ENCODE results near the gene PALLD. TPM values are rescaled to one million over a fixed set of nuclear protein-coding genes. Genes with fewer than 3 reads are reported as not detected.

Gene PALLD
- total and polyA plus RNA-seq, 2 donors (not counting 3 experiments of a cell fraction or from before 2014, with no cell fraction given): 13.4 to 48.2 TPM

DNA sequence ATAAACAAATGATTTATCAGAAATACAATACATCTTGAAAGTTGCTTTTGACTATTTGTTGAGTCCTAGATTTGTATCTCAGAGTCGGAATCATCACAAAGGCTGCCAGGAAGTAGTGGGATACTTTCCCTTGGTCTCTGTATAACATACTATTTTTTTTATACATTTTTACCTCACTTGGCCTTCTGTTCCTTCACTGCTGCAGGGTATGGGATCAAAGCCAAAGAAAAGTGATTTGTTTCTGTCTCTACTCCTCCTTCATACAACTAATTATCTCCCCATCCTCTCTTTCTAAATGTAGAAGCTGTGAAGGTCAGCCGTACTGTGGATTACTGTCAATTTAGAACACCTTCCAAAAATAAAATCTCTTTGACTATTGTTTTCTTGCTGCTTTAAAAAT lies 24.9 kb downstream of the PALLD start:
- no TSS peak for BruUV-seq (replicated peaks)
- CTCF ChIA-PET: no interaction called here

GRCh38 chr4:168522356-168522755 lies 25.5 kb downstream of the PALLD start:
- intact Hi-C loops (cut with micrococcal nuclease): no loop called here
- Histone ChIP-seq H4K20me1 (replicated peaks; ENCODE audit: control insufficient read depth, extremely low read depth, insufficient read depth, low read length) (no peaks in the 10 kb centered on the region), H3K9me3 (replicated peaks; ENCODE audit: control insufficient read depth, insufficient read depth, low read length) (no peaks in the 10 kb centered on the region), H3K79me2 (ENCODE audit: control insufficient read depth, insufficient read depth, low read length) (no peaks in the 10 kb centered on the region), H3K9me1 (replicated peaks; ENCODE audit: control insufficient read depth, extremely low read depth, insufficient read depth, low read length) (no peaks in the 10 kb centered on the region), H3K4me2 (ENCODE audit: insufficient read depth, low read length) (no peak overlapping the region), H2AFZ (ENCODE audit: low read depth, low read length) (no peak overlapping the region), H3K4me3 (replicated peaks in 1 of 3; ENCODE audit: insufficient read depth in 1 of 3, low read depth in 1 of 3, low read length in 3 of 3) (no peak overlapping the region), H3K27ac (ENCODE audit: insufficient read depth, low read depth, low read length) (no peak overlapping the region), H3K36me3 (ENCODE audit: control insufficient read depth in 2 of 2, extremely low read depth in 1 of 2, insufficient read depth in 2 of 2, low read length in 2 of 2) (no peaks in the 10 kb centered on the region), H3K9ac (replicated peaks; ENCODE audit: extremely low read depth, insufficient read depth, low read length) (no peak overlapping the region), H3K27me3 (ENCODE audit: control insufficient read depth in 2 of 2, insufficient read depth in 2 of 2, low read length in 2 of 2) (no peaks in the 10 kb centered on the region), H3K4me1 (ENCODE audit: control insufficient read depth, extremely low read depth, insufficient read depth, low read length) (peaks cover 9% of the 10 kb centered on the region)
- CTCF ChIA-PET: interaction anchor here (0.8 to 2.2 kb wide), 2 partner anchors 8 to 339 kb away, joined by 3 to 13 read pairs; no protein-coding TSS in a partner anchor
- FAIRE-seq (no peak), DNase-seq (ENCODE audit: low read depth, low spot score) (no peak)
- BruUV-seq (replicated peaks): no TSS peak
- POLR2A ChIA-PET: no interaction called here
- dilution Hi-C loops (cut with MboI; ENCODE audit: extremely low pct_ligation_motif_present, low sequenced_read_pairs): loop anchor here (25.0 kb wide), 1 partner anchor 390 kb away; no protein-coding TSS in a partner anchor
- TF ChIP-seq CTCF (IDR thresholded peaks at IDR 0.05; ENCODE audit: extremely low read depth in 1 of 2, insufficient read depth in 1 of 2, low read depth in 1 of 2, low read length in 2 of 2): no peak
- TF ChIP-seq MYC (IDR thresholded peaks at IDR 0.05; ENCODE audit: low read depth, low read length): no peak
- TF ChIP-seq GATA2 (IDR thresholded peaks at IDR 0.05; ENCODE audit: insufficient read depth, insufficient read length, low read depth, low read length): no peak
- no peak for TF ChIP-seq POLR2A (IDR thresholded peaks at IDR 0.05; ENCODE audit: low read depth, low read length)
- TF ChIP-seq FOS (IDR thresholded peaks at IDR 0.05; ENCODE audit: borderline replicate concordance, insufficient read depth, low read length): no peak
- no peak for TF ChIP-seq POLR2AphosphoS5 (IDR thresholded peaks at IDR 0.05; ENCODE audit: insufficient read depth, low read depth, low read length)
- TF ChIP-seq, protein P1, sequence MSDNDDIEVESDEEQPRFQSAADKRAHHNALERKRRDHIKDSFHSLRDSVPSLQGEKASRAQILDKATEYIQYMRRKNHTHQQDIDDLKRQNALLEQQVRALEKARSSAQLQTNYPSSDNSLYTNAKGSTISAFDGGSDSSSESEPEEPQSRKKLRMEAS (IDR thresholded peaks at IDR 0.05; ENCODE audit: insufficient read depth, insufficient read length): no peak
- no peak for TF ChIP-seq JUN (IDR thresholded peaks at IDR 0.05; ENCODE audit: borderline replicate concordance, insufficient read depth, insufficient read length, low read depth)
- TF ChIP-seq EZH2 (IDR thresholded peaks at IDR 0.05; ENCODE audit: borderline replicate concordance, low read depth, low read length, severe bottlenecking): no peak

More for the DNA sequence above, 24.9 kb downstream of the PALLD start:
- POLR2A ChIA-PET: no interaction called here
- no peaks in the 10 kb centered on the region for H3K9me1 ChIP-seq (replicated peaks; ENCODE audit: control insufficient read depth, extremely low read depth, insufficient read depth, low read length)
- no peak overlapping the region for H3K4me2 ChIP-seq (ENCODE audit: insufficient read depth, low read length)
- no peaks in the 10 kb centered on the region for H3K79me2 ChIP-seq (ENCODE audit: control insufficient read depth, insufficient read depth, low read length)
- intact Hi-C loops (cut with micrococcal nuclease) (no loop called here), dilution Hi-C loops (cut with MboI; ENCODE audit: extremely low pct_ligation_motif_present, low sequenced_read_pairs) (loop anchor here (25.0 kb wide), 1 partner anchor 391 kb away; no protein-coding TSS in a partner anchor)
- no peak overlapping the region for H3K9ac ChIP-seq (replicated peaks; ENCODE audit: extremely low read depth, insufficient read depth, low read length)
- H3K36me3 ChIP-seq (ENCODE audit: control insufficient read depth in 2 of 2, extremely low read depth in 1 of 2, insufficient read depth in 2 of 2, low read length in 2 of 2): no peaks in the 10 kb centered on the region
- H3K4me1 ChIP-seq (ENCODE audit: control insufficient read depth, extremely low read depth, insufficient read depth, low read length): peaks cover 9% of the 10 kb centered on the region
- DNase-seq (ENCODE audit: low read depth, low spot score) (no peak), FAIRE-seq (no peak)
- H3K9me3 ChIP-seq (replicated peaks; ENCODE audit: control insufficient read depth, insufficient read depth, low read length): no peaks in the 10 kb centered on the region
- H2AFZ ChIP-seq (ENCODE audit: low read depth, low read length): no peak overlapping the region
- no peaks in the 10 kb centered on the region for H4K20me1 ChIP-seq (replicated peaks; ENCODE audit: control insufficient read depth, extremely low read depth, insufficient read depth, low read length)
- H3K27ac ChIP-seq (ENCODE audit: insufficient read depth, low read depth, low read length): no peak overlapping the region
- H3K4me3 ChIP-seq (replicated peaks in 1 of 3; ENCODE audit: insufficient read depth in 1 of 3, low read depth in 1 of 3, low read length in 3 of 3): no peak overlapping the region
- TF ChIP-seq FOS (IDR thresholded peaks at IDR 0.05; ENCODE audit: borderline replicate concordance, insufficient read depth, low read length): no peak
- no peak for TF ChIP-seq POLR2AphosphoS5 (IDR thresholded peaks at IDR 0.05; ENCODE audit: insufficient read depth, low read depth, low read length)
- H3K27me3 ChIP-seq (ENCODE audit: control insufficient read depth in 2 of 2, insufficient read depth in 2 of 2, low read length in 2 of 2): no peaks in the 10 kb centered on the region

All from endothelial cell of umbilical vein (primary cell).